ENCODE results near the gene ADORA1.

ADORA1 gene

DNA sequence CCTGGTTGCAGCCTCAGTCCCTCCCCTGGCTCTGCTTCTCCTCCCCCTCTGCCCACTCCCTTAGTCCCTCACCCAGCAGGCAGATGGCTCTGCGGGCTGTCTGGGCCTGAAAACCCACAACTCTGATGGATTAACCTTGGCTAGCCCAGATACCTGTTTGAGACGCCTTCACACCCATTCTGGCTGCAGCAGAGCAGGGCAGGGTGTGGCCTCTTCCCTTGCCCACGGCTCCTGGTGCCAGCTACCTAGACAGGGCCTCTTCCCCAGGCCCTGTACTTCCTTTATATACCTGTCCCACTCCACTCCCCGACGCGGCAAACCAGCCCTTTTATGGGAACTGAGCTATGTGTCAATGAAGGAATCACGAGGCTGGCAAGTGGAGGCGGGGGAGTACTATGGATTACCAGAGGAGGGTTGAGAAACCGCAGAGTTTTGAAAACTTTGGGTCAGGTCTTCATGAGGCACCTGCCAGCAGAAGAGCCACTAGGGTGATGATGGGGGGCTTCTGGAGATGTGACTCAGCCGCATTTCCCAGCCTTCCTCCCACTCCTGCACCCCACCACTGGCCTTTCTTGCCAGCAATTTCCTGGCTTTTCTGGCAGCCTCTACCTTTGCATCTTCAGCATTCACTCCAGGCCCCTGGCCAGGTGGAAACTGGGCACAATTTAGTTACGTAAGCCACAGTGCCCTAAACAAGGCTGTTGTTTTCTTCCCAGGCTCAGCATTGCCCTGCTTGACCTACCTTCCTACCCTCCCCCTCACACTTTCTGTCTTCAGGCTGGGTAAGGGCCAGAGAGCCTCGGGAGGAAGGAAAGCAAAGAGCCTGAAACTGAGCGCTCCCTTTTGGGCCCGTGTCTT, 59.1 kb downstream of the ADORA1 start, which contains the start of gene CHI3L1:
CHI3L1 (minus strand) TSS at position 259 of the 858 bp plus-strand sequence; CDS start at position 178, 81 bp downstream.
- DNase-seq (ENCODE audit: low spot score) = no peak

GRCh38 chr1:203187304-203187685, 59.8 kb downstream of the ADORA1 start:
- no peak for DNase-seq (ENCODE audit: low spot score)

- DNase-seq (ENCODE audit: low spot score) = no peak
These were observed 60.3 kb downstream of the ADORA1 start for GRCh38 chr1:203187689-203188264.

DNA sequence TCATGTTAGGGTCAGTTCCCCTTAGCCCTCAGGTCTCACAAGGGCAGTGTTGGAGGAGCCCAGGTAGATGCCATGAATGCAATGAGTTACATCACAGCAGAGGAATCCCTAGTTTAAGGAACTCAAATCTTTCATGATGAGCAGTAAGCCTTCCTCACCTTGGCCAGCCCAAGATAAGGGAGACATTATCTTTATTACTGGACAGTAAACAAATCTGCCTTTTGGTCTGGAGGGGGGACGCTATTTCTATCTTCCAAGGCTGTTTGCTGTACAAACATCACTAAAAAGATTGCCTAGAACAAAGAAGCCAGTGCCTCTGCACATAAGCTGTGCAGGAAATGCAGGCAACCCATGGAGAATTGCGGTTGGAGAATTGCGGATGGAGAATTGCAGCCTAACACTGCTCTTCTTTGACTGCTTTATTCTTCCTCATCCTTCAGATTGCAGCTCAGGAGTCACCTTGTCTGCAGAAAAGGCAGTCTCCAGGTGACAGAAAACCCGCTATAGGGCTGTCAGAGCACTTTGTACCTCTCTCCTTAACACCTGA, 61.2 kb downstream of the ADORA1 start:
- DNase-seq (ENCODE audit: low spot score) = no peak

DNA sequence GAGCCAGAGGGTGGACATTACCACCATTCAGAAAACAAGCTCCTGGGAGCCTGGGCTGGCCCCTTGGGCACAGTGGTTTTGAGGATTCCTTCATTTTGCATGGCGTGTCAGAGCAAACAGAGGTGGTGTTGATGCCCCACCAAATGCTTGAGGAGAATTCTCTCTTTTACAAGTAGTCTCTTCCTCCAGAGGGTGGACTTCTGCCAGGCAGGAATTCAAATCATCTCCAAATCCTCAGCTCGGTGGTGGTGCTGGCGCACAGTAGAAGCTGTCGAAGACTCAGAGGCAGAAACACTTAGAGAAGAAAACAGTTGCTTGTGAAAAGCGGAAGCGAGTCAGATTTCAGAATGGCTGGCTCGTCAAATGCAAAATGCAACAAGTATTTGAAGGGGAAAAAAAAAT, 62.4 kb downstream of the ADORA1 start:
- DNase-seq (ENCODE audit: low spot score) = no peak

DNA sequence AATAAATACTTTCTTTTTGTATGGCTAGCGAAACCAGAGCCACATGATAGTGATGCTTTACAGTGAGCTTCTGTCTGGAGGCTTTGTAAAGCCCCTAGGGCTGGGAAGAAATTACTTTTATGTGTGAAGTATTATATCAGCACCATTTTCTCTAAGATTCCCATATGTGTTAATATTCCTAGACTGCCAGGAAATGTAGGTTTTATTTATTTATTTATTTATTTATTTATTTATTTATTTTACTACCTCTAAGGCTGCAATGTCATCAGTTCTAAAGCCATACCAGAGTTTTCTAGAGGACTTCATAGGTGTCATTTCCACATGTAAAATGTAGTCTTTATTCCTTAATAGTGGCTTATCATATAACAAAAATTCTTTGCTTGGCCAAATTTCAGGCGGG, 63.4 kb downstream of the ADORA1 start:
- DNase-seq (ENCODE audit: low spot score) = no peak

GRCh38 chr1:203196371-203196770, 68.8 kb downstream of the ADORA1 start:
- no peak for DNase-seq (ENCODE audit: low spot score)

DNA sequence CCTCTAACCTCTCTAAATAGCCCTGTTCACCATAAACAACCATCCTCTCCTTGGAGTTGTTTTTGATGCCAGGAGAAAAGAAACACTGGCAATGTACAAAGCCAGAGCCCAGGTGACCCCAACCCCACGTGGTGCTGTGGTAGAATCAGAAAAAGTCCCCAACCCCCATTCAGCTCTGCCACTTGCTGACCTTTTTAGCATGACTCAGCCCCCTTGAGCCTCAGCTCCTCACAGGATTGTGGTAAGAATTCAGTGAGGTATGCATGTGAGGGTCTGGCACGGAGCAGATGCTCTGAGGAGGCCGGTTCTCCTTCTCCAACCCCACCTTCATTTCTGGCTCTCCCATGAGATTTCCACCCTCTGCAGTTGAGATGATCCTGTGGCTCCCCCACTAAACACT, 70.1 kb downstream of the ADORA1 start:
- no peak for DNase-seq (ENCODE audit: low spot score)

DNA sequence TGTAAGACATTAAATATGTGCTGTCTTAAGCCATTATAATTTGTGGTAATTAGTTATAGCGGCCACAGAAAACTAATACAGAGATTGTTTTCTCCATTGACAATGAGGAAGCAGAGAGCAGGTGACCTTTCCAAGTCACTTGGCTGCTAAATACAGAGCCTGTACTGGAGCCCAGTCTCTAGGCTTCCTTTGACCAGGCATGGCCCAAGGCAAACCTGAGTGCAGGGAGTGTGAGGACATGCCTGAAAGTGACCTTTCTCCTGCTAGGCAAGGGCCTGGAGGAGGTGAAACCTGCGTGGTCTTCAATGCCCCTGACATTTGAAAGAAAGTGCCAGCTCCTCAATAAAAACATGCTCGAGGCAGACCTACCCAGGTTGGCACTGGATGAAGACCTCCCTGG, 71.5 kb downstream of the ADORA1 start:
- DNase-seq (ENCODE audit: low spot score) = no peak

- no peak for DNase-seq (ENCODE audit: low spot score)
These were observed 71.9 kb downstream of the ADORA1 start for GRCh38 chr1:203199481-203199815.

DNA sequence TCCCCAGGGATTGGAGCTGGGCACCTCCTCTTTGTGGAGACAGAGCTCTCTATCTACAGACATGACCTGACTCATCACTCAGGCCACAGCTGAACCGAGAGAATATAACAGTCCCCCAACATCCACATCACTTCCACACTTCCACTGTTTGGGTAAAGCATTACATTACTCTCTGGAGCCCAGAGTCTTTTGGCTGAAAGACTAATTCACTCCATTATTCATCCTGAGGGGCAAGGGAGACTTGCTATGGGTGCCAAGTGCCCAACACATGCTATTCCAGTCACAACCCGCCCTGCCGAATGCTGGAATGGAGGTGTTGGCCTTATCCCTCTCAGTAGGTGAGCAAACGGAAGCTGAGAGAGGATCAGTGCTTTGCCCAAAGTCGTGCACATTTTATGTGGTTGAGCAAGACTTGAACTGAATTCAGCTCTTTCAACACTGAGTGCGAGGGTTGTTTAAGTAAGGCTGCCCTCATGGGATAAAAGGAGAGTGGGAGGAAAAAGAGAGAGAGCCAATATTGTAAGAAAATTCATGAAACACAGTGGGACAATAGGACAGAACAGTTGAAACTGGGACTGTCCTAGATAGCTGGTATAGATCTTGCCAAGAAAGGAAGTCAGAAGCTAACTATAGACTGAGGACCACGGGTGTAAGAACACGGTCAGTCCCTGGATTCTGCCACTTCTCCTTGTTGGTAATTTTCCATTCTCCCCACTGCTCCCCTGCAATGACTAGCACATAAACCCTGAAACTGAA, 72.5 kb downstream of the ADORA1 start:
- no peak for DNase-seq (ENCODE audit: low spot score)

DNA sequence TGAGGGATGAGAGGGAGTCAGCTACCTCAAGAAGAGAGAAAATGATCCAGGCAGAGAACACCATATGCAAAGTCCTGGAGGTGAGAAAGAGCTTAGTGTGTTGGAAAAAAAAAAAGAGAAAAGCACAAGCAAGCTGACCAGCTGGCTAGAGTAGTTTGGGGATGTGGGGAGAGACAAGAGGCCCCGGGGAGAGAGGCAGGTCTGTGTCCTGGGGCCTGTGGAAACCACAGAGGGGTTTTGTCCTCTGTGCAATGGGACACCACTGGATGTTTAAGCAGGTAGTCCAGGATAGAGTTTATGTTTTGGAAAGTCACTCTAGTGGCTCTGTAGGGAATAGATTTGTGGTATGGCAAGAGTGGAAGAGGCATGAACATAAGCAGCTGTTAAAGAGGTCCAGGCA, 73.4 kb downstream of the ADORA1 start:
- DNase-seq (ENCODE audit: low spot score) = no peak

GRCh38 chr1:203201516-203202205, 74.1 kb downstream of the ADORA1 start:
- no peak for DNase-seq (ENCODE audit: low spot score)

DNA sequence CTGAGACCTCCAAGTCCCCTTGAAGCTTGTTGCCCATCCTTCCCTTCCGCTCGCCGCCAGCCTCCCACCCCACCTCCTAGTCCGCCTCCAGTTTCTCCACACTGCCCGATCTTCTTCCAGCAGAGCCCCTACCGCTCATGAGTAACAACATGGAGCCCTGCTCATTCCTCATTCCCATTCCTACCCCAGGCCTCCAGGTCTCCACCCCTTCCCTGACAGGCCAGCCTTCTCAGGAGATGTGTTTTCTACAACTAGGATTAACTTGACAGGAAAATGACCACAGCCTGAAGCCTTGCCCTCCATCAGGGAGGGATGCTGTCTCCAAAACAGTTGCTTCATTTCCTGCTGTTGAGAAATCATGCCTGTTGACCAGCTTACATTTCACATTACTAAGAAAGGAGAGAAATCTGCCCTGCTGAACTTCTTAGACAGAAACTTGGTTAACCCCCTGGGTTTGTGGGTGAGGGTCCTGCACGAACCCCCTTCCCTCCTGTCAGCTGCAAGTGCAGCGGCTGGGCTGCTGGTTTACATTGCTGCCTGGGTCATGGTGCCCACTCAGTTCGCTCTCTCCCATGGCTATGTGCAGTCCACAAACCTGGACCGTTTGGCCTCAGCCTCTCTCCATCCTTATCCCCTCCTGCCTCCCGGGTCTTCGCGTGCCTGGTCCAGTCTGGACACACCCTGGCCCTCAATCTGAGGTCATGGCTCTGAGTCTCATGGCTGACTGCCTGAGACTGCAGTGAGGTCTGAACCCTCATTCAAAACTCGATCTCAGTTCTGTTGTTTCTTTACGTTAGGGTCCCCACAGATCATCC, 75.1 kb downstream of the ADORA1 start:
- DNase-seq (ENCODE audit: low spot score) = no peak

- no peak for DNase-seq (ENCODE audit: low spot score)
These were observed 77.2 kb downstream of the ADORA1 start for GRCh38 chr1:203204756-203205155.

DNA sequence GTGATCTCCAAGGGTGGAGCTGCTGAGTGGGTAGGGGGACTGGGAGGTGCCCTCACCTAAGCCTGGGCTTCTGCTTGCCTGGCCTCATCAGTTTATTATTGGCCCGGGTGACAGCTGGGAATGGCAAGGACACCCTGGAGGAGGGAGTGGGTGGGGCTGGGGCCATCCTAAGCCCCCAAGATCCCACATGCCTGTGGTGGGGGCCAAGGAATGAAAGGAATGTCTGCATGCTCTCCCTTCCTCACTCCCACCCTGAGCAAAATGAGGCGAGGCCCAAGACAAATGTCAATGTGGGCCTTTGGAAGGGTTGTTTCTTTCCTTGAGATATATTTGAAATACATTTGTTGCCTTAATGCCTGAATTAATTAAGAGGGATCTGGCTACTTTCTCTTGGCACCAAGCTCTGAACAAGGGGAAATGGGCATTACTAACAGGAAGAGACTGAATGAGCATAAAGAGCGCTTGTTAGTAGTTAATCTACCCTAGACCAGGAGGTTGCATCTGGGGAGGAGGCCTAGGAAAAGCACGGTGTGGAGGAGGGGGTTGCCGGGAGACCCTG, 78.7 kb downstream of the ADORA1 start:
- no peak for DNase-seq (ENCODE audit: low spot score)

GRCh38 chr1:203207751-203208150, 80.2 kb downstream of the ADORA1 start:
- no peak for DNase-seq (ENCODE audit: low spot score)

DNA sequence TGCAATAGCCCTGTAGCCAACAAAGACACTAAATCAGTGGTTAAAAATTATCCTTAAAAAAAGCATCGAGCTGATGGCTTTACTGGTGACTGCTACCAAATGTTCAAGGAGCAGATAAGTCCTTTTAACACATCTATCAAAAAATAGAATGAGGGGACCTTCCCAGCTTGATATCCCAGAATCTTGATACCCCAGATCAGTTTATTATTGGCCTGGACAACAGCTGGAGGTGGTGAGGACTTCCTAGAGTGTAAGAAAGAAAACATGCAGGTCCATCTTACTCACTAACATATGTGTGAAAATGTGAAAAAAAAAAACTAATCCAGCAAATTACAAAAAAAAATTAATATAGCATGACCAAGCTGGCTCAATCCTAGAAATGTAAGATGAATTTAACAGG, 80.7 kb downstream of the ADORA1 start:
- no peak for DNase-seq (ENCODE audit: low spot score)

DNA sequence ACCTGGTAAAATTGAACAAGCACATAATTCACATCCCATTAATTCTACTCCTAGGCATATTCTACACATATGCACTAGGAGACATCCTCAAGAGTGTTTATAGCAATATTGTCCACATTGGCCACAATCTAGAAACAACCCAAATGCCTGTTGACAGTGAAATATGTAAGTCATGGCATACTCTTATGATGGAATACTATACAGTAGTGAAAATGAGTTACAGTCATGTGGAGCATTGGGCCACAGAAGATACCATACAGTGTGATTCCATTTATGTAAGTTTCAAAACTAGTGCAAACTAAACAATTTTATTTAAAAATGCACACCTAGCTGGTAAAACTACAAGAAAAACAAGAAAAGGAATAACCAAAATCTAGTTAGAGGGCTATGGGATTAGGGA, 82.8 kb downstream of the ADORA1 start:
- no peak for DNase-seq (ENCODE audit: low spot score)

GRCh38 chr1:203210988-203211387, 83.5 kb downstream of the ADORA1 start:
- no peak for DNase-seq (ENCODE audit: low spot score)

DNA sequence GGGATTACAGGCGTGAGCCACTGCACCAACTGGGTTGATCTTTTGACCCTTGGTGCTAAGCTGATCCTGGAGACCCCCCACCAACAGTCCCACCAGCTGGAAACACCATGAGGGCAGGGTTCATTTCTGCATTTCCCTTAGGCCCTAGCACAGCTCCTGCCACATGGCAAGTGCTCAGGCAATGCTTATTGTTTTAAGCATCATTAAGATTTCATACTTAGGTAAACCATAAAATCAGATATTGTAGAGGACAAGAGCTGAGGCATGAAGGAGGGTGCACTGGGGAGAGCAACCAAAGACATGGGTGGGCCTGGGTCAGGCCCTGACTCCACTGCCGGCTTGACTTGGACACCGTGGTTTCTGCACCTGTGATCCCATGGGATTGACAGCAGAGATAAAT, 84.3 kb downstream of the ADORA1 start:
- DNase-seq (ENCODE audit: low spot score) = no peak
